ENCODE data around the gene VPS13D. TPM values are rescaled to one million over a fixed set of nuclear protein-coding genes. Genes with fewer than 3 reads are reported as not detected.

The VPS13D gene
- polyA plus RNA-seq, 3 donors = 3.6 to 20.2 (median 5.1) TPM

GRCh38 chr1:12529640-12530174, 299.9 kb downstream of the VPS13D start:
- Histone ChIP-seq H3K4me1 (ENCODE audit: control insufficient read depth in 1 of 2, insufficient read depth in 2 of 2, low read length in 2 of 2) (peaks cover 11 to 15% of the 10 kb centered on the region in 2 donors), H3K9ac (ENCODE audit: insufficient read depth, low read length, poor library complexity, severe bottlenecking) (no peak overlapping the region), H3K36me3 (replicated peaks in 1 of 2; ENCODE audit: control insufficient read depth in 1 of 2, insufficient read depth in 2 of 2, low read length in 2 of 2) (no peaks in the 10 kb centered on the region), H3K27ac (ENCODE audit: low read depth in 1 of 2, low read length in 2 of 2) (no peak overlapping the region), H3K9me3 (replicated peaks in 1 of 2; ENCODE audit: control insufficient read depth in 1 of 2, insufficient read depth in 1 of 2, low read length in 2 of 2) (no peaks in the 10 kb centered on the region), H3K27me3 (ENCODE audit: control insufficient read depth in 2 of 2, insufficient read depth in 2 of 2, low read length in 2 of 2) (no peaks in the 10 kb centered on the region), H3K79me2 (ENCODE audit: insufficient read depth, low read length) (no peaks in the 10 kb centered on the region), H2AFZ (ENCODE audit: insufficient read depth, low read depth, low read length, poor library complexity, severe bottlenecking) (no peak overlapping the region), H4K20me1 (ENCODE audit: insufficient read depth, low read length) (no peaks in the 10 kb centered on the region), H3K4me3 (replicated peaks in 1 of 3; ENCODE audit: low read depth in 2 of 3, low read length in 3 of 3) (no peak overlapping the region), H3K4me2 (replicated peaks; ENCODE audit: extremely low read depth, low read length, poor library complexity, severe bottlenecking) (no peak overlapping the region)
- intact Hi-C loops (cut with micrococcal nuclease) = no loop called here
- no peak for DNase-seq
- peaks cover 0 to 2% of the 10 kb centered on the region in 2 donors for H3K36me3 Mint-ChIP-seq
- no peak overlapping the region for H3K27ac Mint-ChIP-seq
- peaks cover 24% of the 10 kb centered on the region for H3K4me1 Mint-ChIP-seq
- TF ChIP-seq, protein P1, sequence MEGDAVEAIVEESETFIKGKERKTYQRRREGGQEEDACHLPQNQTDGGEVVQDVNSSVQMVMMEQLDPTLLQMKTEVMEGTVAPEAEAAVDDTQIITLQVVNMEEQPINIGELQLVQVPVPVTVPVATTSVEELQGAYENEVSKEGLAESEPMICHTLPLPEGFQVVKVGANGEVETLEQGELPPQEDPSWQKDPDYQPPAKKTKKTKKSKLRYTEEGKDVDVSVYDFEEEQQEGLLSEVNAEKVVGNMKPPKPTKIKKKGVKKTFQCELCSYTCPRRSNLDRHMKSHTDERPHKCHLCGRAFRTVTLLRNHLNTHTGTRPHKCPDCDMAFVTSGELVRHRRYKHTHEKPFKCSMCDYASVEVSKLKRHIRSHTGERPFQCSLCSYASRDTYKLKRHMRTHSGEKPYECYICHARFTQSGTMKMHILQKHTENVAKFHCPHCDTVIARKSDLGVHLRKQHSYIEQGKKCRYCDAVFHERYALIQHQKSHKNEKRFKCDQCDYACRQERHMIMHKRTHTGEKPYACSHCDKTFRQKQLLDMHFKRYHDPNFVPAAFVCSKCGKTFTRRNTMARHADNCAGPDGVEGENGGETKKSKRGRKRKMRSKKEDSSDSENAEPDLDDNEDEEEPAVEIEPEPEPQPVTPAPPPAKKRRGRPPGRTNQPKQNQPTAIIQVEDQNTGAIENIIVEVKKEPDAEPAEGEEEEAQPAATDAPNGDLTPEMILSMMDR (IDR thresholded peaks at IDR 0.05) = no peak
- H3K9me3 Mint-ChIP-seq = no peaks in the 10 kb centered on the region
- WGBS (ENCODE audit: insufficient coverage) = 80% methylated on average over 1 of the region's 3 CpGs
- H3K4me3 Mint-ChIP-seq = no peak overlapping the region
- peaks cover 0 to 3% (median 0%) of the 10 kb centered on the region in 3 donors for H3K27me3 Mint-ChIP-seq (ENCODE audit: low read depth in 3 of 3)

DNA sequence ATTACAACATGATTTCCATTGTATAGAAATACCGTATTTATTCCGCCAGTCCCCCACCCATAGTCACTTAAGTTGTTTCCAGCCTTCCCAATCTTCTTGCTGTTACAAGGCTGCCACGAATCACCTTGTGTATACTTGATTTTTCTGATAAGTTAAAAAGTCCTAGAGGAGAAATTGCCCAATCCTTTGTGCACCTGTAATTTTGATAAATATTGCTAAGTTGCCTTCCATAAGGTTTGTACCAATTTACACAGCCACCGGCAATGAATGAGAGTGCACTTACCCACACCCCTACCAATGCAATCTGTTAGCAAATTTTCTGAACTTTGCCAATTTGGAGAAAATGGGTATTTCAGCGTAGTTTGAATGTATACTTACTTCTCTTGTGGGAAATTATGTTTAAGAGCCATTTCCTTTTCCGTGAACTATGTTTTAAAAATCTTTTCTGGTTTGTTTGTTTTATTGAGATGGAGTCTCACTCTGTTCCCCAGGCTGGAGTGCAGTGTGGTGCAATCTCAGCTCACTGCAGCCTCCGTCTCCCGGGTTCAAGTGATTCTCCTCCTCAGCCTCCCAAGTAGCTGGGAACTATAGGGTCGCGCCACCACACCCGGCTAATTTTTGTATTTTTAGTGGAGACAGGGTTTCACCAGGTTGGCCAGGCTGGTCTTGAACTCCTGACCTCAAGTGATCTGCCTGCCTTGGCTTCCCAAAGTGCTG, 300.8 kb downstream of the VPS13D start:
- H4K20me1 ChIP-seq (ENCODE audit: insufficient read depth, low read length) = no peaks in the 10 kb centered on the region
- no peaks in the 10 kb centered on the region for H3K27me3 ChIP-seq (ENCODE audit: control insufficient read depth in 2 of 2, insufficient read depth in 2 of 2, low read length in 2 of 2)
- peaks cover 0 to 6% (median 1%) of the 10 kb centered on the region in 7 donors for H3K9me3 Mint-ChIP-seq
- 100% methylated on average over 2 of the region's 11 CpGs for WGBS (ENCODE audit: insufficient coverage)
- intact Hi-C loops (cut with micrococcal nuclease) = no loop called here
- H3K27me3 Mint-ChIP-seq (ENCODE audit: low read depth in 3 of 3) = peaks cover 0 to 6% (median 2%) of the 10 kb centered on the region in 3 donors
- no peak overlapping the region for H3K9ac ChIP-seq (ENCODE audit: insufficient read depth, low read length, poor library complexity, severe bottlenecking)
- H3K9me3 ChIP-seq (replicated peaks in 1 of 2; ENCODE audit: control insufficient read depth in 1 of 2, insufficient read depth in 1 of 2, low read length in 2 of 2) = no peaks in the 10 kb centered on the region
- H3K36me3 ChIP-seq (replicated peaks in 1 of 2; ENCODE audit: control insufficient read depth in 1 of 2, insufficient read depth in 2 of 2, low read length in 2 of 2) = no peaks in the 10 kb centered on the region
- no peak overlapping the region for H2AFZ ChIP-seq (ENCODE audit: insufficient read depth, low read depth, low read length, poor library complexity, severe bottlenecking)
- DNase-seq = no peak
- H3K4me2 ChIP-seq (replicated peaks; ENCODE audit: extremely low read depth, low read length, poor library complexity, severe bottlenecking) = no peak overlapping the region
- no peak overlapping the region for H3K4me3 ChIP-seq (replicated peaks in 1 of 3; ENCODE audit: low read depth in 2 of 3, low read length in 3 of 3)
- H3K27ac ChIP-seq (ENCODE audit: low read depth in 1 of 2, low read length in 2 of 2) = no peak overlapping the region
- TF ChIP-seq, protein P1 (IDR thresholded peaks at IDR 0.05) = no peak
- H3K79me2 ChIP-seq (ENCODE audit: insufficient read depth, low read length) = no peaks in the 10 kb centered on the region
- peaks cover 0 to 2% of the 10 kb centered on the region in 2 donors for H3K36me3 Mint-ChIP-seq
- peaks cover 9% of the 10 kb centered on the region in 2 donors for H3K4me1 ChIP-seq (ENCODE audit: control insufficient read depth in 1 of 2, insufficient read depth in 2 of 2, low read length in 2 of 2)
- H3K27ac Mint-ChIP-seq = no peak overlapping the region
- no peak overlapping the region for H3K4me3 Mint-ChIP-seq
- peaks cover 18% of the 10 kb centered on the region for H3K4me1 Mint-ChIP-seq

Data from CD14-positive monocyte (primary cell).